ENCODE results near the gene EME1. TPM values are rescaled to one million over a fixed set of nuclear protein-coding genes. Genes with fewer than 3 reads are reported as not detected.

Gene EME1
- total RNA-seq, 1 donor from 2014 or later: 2.8 TPM

DNA sequence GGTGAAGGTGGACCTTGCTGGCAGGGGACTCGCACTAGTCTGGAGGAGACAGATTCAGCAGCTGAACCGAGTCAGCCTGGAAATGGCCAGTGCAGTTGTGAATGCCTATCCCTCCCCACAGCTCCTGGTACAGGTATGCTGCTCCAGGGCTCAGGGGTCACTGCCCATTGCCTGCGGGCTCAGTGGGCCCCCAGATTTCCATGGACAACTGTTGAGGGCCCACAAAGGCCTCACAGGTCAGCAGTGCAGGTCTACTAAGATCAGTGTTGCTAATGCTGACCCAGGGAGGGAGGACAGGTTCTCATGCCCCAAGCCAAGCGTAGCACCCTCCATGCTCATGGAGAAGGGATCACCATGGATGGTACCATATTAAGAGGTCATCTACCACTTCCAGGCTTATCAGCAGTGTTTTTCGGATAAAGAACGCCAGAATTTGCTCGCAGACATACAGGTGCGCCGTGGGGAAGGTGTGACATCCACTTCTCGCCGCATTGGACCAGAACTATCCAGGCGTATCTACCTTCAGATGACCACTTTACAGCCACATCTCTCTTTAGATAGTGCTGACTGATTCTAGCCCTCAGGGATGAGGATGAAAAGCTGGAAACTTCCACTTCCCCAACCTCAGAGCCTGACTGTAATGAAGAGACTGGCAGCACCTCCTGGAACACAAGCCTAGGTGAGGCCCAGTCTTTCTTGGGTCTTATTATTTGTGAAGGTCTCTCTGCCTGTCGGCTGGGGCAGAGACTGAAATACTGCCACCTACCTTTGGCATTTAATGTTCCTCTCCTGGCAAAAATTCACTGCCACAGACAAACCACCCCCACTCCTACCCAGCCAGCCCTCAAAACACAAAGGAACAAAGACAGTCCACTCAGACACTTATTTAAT, 7.6 kb downstream of the EME1 start:
- TF ChIP-seq, protein P1, sequence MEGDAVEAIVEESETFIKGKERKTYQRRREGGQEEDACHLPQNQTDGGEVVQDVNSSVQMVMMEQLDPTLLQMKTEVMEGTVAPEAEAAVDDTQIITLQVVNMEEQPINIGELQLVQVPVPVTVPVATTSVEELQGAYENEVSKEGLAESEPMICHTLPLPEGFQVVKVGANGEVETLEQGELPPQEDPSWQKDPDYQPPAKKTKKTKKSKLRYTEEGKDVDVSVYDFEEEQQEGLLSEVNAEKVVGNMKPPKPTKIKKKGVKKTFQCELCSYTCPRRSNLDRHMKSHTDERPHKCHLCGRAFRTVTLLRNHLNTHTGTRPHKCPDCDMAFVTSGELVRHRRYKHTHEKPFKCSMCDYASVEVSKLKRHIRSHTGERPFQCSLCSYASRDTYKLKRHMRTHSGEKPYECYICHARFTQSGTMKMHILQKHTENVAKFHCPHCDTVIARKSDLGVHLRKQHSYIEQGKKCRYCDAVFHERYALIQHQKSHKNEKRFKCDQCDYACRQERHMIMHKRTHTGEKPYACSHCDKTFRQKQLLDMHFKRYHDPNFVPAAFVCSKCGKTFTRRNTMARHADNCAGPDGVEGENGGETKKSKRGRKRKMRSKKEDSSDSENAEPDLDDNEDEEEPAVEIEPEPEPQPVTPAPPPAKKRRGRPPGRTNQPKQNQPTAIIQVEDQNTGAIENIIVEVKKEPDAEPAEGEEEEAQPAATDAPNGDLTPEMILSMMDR (IDR thresholded peaks at IDR 0.05): no peak
- Mint-ChIP-seq H3K9me3 (ENCODE audit: unreplicated experiment) (no peaks in the 10 kb centered on the region), H3K4me3 (ENCODE audit: unreplicated experiment) (no peak overlapping the region), H3K27ac (ENCODE audit: unreplicated experiment) (peak overlapping the region; percentile 7), H3K27me3 (ENCODE audit: unreplicated experiment) (no peaks in the 10 kb centered on the region), H3K36me3 (ENCODE audit: unreplicated experiment) (peaks cover 30% of the 10 kb centered on the region), H3K4me1 (ENCODE audit: unreplicated experiment) (peaks cover 2% of the 10 kb centered on the region)
- no peak for DNase-seq (ENCODE audit: extremely low spot score, unreplicated experiment)

DNA sequence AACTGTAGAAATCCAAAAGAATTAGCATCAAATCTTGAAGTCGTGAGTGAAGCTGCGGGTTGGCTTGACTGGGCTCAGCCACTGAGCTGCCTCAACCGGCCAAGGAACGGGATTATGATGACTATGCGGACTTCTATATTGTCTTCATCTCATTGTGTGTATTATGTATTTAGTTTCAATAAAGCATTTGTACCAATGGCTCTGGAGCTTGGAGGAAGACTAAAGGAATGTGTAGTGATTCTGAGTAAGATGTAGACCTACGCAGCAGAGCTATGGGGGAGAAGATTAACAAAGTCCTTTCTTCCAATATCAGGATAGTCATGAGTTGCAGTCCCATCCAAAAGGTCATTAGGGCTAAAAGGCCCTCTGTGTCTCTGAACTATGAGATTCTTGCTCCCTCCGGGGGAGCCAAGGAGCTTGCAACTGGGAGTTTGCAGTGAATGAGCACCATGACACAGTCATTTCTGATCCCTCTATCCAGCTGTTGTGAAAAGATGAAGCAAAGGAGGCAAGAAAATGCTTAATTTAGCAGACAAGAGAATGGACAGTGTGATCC, 8.3 kb downstream of the EME1 start:
- Mint-ChIP-seq H3K27me3 (ENCODE audit: unreplicated experiment) (no peaks in the 10 kb centered on the region), H3K36me3 (ENCODE audit: unreplicated experiment) (peaks cover 33% of the 10 kb centered on the region), H3K4me1 (ENCODE audit: unreplicated experiment) (peaks cover 8% of the 10 kb centered on the region), H3K9me3 (ENCODE audit: unreplicated experiment) (no peaks in the 10 kb centered on the region), H3K27ac (ENCODE audit: unreplicated experiment) (peak overlapping the region; percentile 7), H3K4me3 (ENCODE audit: unreplicated experiment) (no peak overlapping the region)
- TF ChIP-seq, protein P1 (IDR thresholded peaks at IDR 0.05): no peak
- no peak for DNase-seq (ENCODE audit: extremely low spot score, unreplicated experiment)

GRCh38 chr17:50381920-50382319, 8.9 kb downstream of the EME1 start:
- Mint-ChIP-seq H3K36me3 (ENCODE audit: unreplicated experiment) (peaks cover 39% of the 10 kb centered on the region), H3K9me3 (ENCODE audit: unreplicated experiment) (no peaks in the 10 kb centered on the region), H3K27me3 (ENCODE audit: unreplicated experiment) (no peaks in the 10 kb centered on the region), H3K4me3 (ENCODE audit: unreplicated experiment) (no peak overlapping the region), H3K4me1 (ENCODE audit: unreplicated experiment) (peaks cover 14% of the 10 kb centered on the region), H3K27ac (ENCODE audit: unreplicated experiment) (no peak overlapping the region)
- no peak for DNase-seq (ENCODE audit: extremely low spot score, unreplicated experiment)
- TF ChIP-seq, protein P1 (IDR thresholded peaks at IDR 0.05): no peak

DNA sequence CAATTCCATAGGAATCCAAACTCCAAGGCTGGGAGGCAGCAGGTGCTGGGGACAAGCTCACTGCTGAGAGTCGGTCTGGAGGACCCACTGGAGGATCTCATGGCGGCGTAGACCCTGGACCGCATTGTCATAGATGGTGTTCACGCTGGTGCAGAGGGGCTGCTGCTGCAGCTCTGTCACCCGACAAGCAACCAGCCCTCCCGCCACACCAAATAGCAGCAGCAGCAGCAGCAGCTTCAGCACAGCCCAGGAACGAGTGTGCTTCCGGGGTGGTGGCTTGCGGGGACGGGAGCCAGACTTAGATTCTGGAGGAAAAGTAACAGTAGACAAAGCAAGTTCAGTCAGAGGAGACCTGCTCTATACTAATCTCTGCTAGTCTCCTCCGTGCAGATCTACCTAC, 9.9 kb downstream of the EME1 start:
- DNase-seq (ENCODE audit: extremely low spot score, unreplicated experiment): no peak
- TF ChIP-seq, protein P1 (IDR thresholded peaks at IDR 0.05): no peak
- Mint-ChIP-seq H3K9me3 (ENCODE audit: unreplicated experiment) (no peaks in the 10 kb centered on the region), H3K4me3 (ENCODE audit: unreplicated experiment) (no peak overlapping the region), H3K27ac (ENCODE audit: unreplicated experiment) (no peak overlapping the region), H3K27me3 (ENCODE audit: unreplicated experiment) (no peaks in the 10 kb centered on the region), H3K4me1 (ENCODE audit: unreplicated experiment) (peaks cover 20% of the 10 kb centered on the region), H3K36me3 (ENCODE audit: unreplicated experiment) (peaks cover 49% of the 10 kb centered on the region)

DNA sequence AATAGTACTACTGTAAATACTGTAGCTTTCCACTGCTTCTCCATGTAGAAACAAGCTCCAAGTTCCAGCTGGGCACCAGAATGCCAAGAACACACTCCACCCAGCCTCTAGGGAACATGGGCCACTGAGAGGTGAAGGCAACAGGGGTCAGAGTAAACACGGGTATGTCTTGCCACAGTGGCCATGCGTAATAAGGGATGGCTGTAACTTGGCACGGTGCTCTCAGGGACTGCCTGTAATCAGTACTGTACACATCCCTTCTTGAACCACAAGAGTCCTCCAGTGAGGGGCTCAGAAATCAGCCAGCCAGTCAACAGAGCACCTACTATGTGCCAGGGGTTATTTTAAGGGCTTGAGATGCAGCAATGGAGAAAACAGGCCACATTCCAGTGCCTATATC, 13.5 kb downstream of the EME1 start:
- TF ChIP-seq, protein P1 (IDR thresholded peaks at IDR 0.05): no peak
- peaks cover 20% of the 10 kb centered on the region for H3K4me1 Mint-ChIP-seq (ENCODE audit: unreplicated experiment)
- DNase-seq (ENCODE audit: extremely low spot score, unreplicated experiment): no peak
- no peaks in the 10 kb centered on the region for H3K9me3 Mint-ChIP-seq (ENCODE audit: unreplicated experiment)
- H3K36me3 Mint-ChIP-seq (ENCODE audit: unreplicated experiment): peaks cover 54% of the 10 kb centered on the region
- H3K27me3 Mint-ChIP-seq (ENCODE audit: unreplicated experiment): no peaks in the 10 kb centered on the region
- no peak overlapping the region for H3K4me3 Mint-ChIP-seq (ENCODE audit: unreplicated experiment)
- peak overlapping the region; percentile 63 for H3K27ac Mint-ChIP-seq (ENCODE audit: unreplicated experiment)
